ENCODE data around the gene CDK8.

GRCh38 chr13:26423629-26424028 lies 169.7 kb downstream of the CDK8 start:
- no peak for TF ChIP-seq SREBF2 (IDR thresholded peaks at IDR 0.05; ENCODE audit: low read length)
- TF ChIP-seq CBFB (IDR thresholded peaks at IDR 0.05; ENCODE audit: low read depth), result no peak
- TF ChIP-seq SMC3 (IDR thresholded peaks at IDR 0.05; ENCODE audit: borderline replicate concordance, low read length), result no peak
- no peak for TF ChIP-seq BACH1 (IDR thresholded peaks at IDR 0.05; ENCODE audit: borderline replicate concordance)
- no peak for TF ChIP-seq SIX5 (IDR thresholded peaks at IDR 0.05; ENCODE audit: low read depth, low read length, severe bottlenecking)
- no peak for TF ChIP-seq E2F4 (IDR thresholded peaks at IDR 0.05; ENCODE audit: low read depth, low read length)
- TF ChIP-seq CTCF (IDR thresholded peaks at IDR 0.05 in 2 of 3, conservative IDR thresholded peaks at IDR 0.05 in 1 of 3; ENCODE audit: control insufficient read depth in 2 of 3, extremely low read depth in 1 of 3, insufficient read depth in 1 of 3, low read depth in 3 of 3, low read length in 3 of 3), result no peak
- TF ChIP-seq MAX (IDR thresholded peaks at IDR 0.05; ENCODE audit: low read depth, low read length), result no peak
- TF ChIP-seq FOXK2 (IDR thresholded peaks at IDR 0.05), result no peak

Measured in GM12878 (cell line).